BLaER1 treated with 17β-estradiol and CSF1 and Interleukin-3, amounts not matched to agents 10 nM and 100 nM (cell line): Measurements from ENCODE around the gene DNM2.

ENCODE experiments used
- H3K27ac ChIP-seq, 11 experiments: shearing (Covaris generic); formaldehyde crosslinking; 2 replicates each; pipeline ENCODE4 v1.8.1; 2022
- H3K27me3 ChIP-seq, 11 experiments: shearing (Covaris generic); formaldehyde crosslinking; 2 replicates each; pipeline ENCODE4 v1.8.1; 2022
- H3K36me3 ChIP-seq, 11 experiments: shearing (Covaris generic); formaldehyde crosslinking; 2 replicates each; pipeline ENCODE4 v1.8.1; 2022
- H3K4me1 ChIP-seq, 10 experiments: shearing (Covaris generic); formaldehyde crosslinking; 2 replicates each; pipeline ENCODE4 v1.8.1; 2022
- H3K4me2 ChIP-seq, 11 experiments: shearing (Covaris generic); formaldehyde crosslinking; 2 replicates each; pipeline ENCODE4 v1.8.1; 2022
- H3K4me3 ChIP-seq, 10 experiments: shearing (Covaris generic); formaldehyde crosslinking; 2 replicates each; pipeline ENCODE4 v1.8.1; 2022
- H3K9ac ChIP-seq, 11 experiments: shearing (Covaris generic); formaldehyde crosslinking; 2 replicates each; pipeline ENCODE4 v1.8.1; 2022
- H3K9me3 ChIP-seq, 11 experiments: shearing (Covaris generic); formaldehyde crosslinking; replicated peaks in 1 of 11; 2 replicates each; pipeline ENCODE4 v1.8.1; 2022
- H4K20me1 ChIP-seq, 11 experiments: shearing (Covaris generic); formaldehyde crosslinking; 2 replicates each; pipeline ENCODE4 v1.8.1; 2022
- Cebpa-rat ChIP-seq, 11 experiments: shearing (Covaris generic); IDR thresholded peaks; 2 replicates each; pipeline ENCODE4 v1.8.1; 2022

DNM2 gene

DNA sequence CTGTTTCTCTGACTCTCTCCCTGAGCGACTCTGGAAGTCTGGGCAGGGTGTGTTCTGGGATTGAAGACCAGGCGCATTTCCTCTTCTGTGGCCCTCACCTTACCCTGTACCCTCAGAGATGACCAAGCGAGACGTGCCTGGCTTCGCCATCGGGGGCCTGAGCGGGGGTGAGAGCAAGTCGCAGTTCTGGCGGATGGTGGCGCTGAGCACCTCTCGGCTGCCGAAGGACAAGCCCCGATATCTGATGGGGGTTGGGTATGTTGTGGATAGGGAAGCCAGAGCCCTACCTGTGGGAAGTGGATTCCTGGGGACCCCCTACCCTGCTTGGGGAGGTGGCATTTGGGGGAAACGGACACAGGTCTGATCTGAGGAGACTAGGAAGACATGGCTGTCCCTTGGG lies 5.8 kb upstream of the DNM2 start:
- peaks cover 0 to 5% (median 0%) of the 10 kb centered on the region in 11 experiments; a peak in 1 of 22 replicates for H4K20me1 ChIP-seq
- TF ChIP-seq Cebpa-rat (IDR thresholded peaks at IDR 0.05) = no peak
- peak overlapping the region in 1 of 11 experiments; percentile 6; a peak in 1 of 22 replicates for H3K27ac ChIP-seq
- no peak overlapping the region for H3K9ac ChIP-seq
- no peak overlapping the region for H3K4me3 ChIP-seq
- H3K36me3 ChIP-seq = peaks cover 0 to 55% (median 36%) of the 10 kb centered on the region in 11 experiments; a peak in 19 of 22 replicates
- H3K27me3 ChIP-seq = no peaks in the 10 kb centered on the region
- H3K4me2 ChIP-seq = no peak overlapping the region
- no peaks in the 10 kb centered on the region for H3K9me3 ChIP-seq
- peaks cover 13 to 39% (median 28%) of the 10 kb centered on the region in 10 experiments for H3K4me1 ChIP-seq

- H3K36me3 ChIP-seq = peaks cover 0 to 48% (median 30%) of the 10 kb centered on the region in 11 experiments; a peak in 15 of 22 replicates
Observed at GRCh38 chr19:10712754-10713153, 5.1 kb upstream of the DNM2 start.

GRCh38 chr19:10713317-10713716 lies 4.6 kb upstream of the DNM2 start:
- Histone ChIP-seq H3K27me3 (no peaks in the 10 kb centered on the region), H3K27ac (peak overlapping the region in 6 of 11 experiments; percentile 7 to 54 (median 16); a peak in 7 of 22 replicates), H3K36me3 (peaks cover 0 to 43% (median 27%) of the 10 kb centered on the region in 11 experiments; a peak in 15 of 22 replicates), H3K9me3 (no peaks in the 10 kb centered on the region), H3K4me3 (no peak overlapping the region), H4K20me1 (peaks cover under 1 to 4% (median 3%) of the 10 kb centered on the region in 11 experiments; a peak in 16 of 22 replicates), H3K9ac (peak overlapping the region in 7 of 11 experiments; percentile 18 to 61 (median 22); a peak in 8 of 22 replicates), H3K4me1 (peaks cover 14 to 41% (median 30%) of the 10 kb centered on the region in 10 experiments), H3K4me2 (peak overlapping the region; percentile 37 to 61 (median 48); a peak in 19 of 22 replicates)
- TF ChIP-seq Cebpa-rat (IDR thresholded peaks at IDR 0.05) = no peak

More at GRCh38 chr19:10712754-10713153, 5.1 kb upstream of the DNM2 start:
- Histone ChIP-seq H3K9ac (peak overlapping the region in 2 of 11 experiments; percentile 18; a peak in 1 of 22 replicates), H3K27me3 (no peaks in the 10 kb centered on the region), H3K4me3 (no peak overlapping the region), H4K20me1 (no peaks in the 10 kb centered on the region), H3K4me2 (peak overlapping the region in 9 of 11 experiments; percentile 37 to 61 (median 48); a peak in 13 of 22 replicates), H3K27ac (peak overlapping the region in 2 of 11 experiments; percentile 14 to 17; a peak in 2 of 22 replicates), H3K4me1 (peaks cover 14 to 41% (median 30%) of the 10 kb centered on the region in 10 experiments), H3K9me3 (no peaks in the 10 kb centered on the region)
- TF ChIP-seq Cebpa-rat (IDR thresholded peaks at IDR 0.05) = no peak

GRCh38 chr19:10717054-10717355 lies 874 bp upstream of the DNM2 start:
- peak overlapping the region in 1 of 10 experiments; percentile 20; a peak in 1 of 20 replicates for H3K4me3 ChIP-seq
- peaks cover 8 to 55% (median 35%) of the 10 kb centered on the region in 11 experiments; a peak in 20 of 22 replicates for H3K36me3 ChIP-seq
- peak overlapping the region; percentile 17 to 71 (median 56); a peak in 18 of 22 replicates for H3K4me2 ChIP-seq
- no peaks in the 10 kb centered on the region for H3K27me3 ChIP-seq
- H4K20me1 ChIP-seq = peaks cover 37 to 41% (median 40%) of the 10 kb centered on the region in 11 experiments
- no peak for TF ChIP-seq Cebpa-rat (IDR thresholded peaks at IDR 0.05)
- no peaks in the 10 kb centered on the region for H3K9me3 ChIP-seq
- H3K9ac ChIP-seq = peak overlapping the region in 6 of 11 experiments; percentile 1 to 49 (median 23); a peak in 3 of 22 replicates
- H3K4me1 ChIP-seq = peaks cover 42 to 66% (median 56%) of the 10 kb centered on the region in 10 experiments
- peak overlapping the region in 8 of 11 experiments; percentile 30 to 65 (median 40); a peak in 11 of 22 replicates for H3K27ac ChIP-seq

GRCh38 chr19:10718205-10719196 lies 622 bp downstream of the DNM2 start:
- Histone ChIP-seq H3K9me3 (no peaks in the 10 kb centered on the region), H3K27me3 (no peaks in the 10 kb centered on the region), H3K36me3 (peaks cover 8 to 65% (median 39%) of the 10 kb centered on the region in 11 experiments; a peak in 20 of 22 replicates), H4K20me1 (peaks cover 51 to 56% (median 55%) of the 10 kb centered on the region in 11 experiments), H3K4me1 (peaks cover 50 to 72% (median 61%) of the 10 kb centered on the region in 10 experiments), H3K27ac (peak overlapping the region; percentile 81 to 99 (median 95)), H3K4me2 (peak overlapping the region; percentile 83 to 100 (median 97)), H3K4me3 (peak overlapping the region; percentile 90 to 100 (median 97)), H3K9ac (peak overlapping the region; percentile 92 to 100 (median 97))
- no peak for TF ChIP-seq Cebpa-rat (IDR thresholded peaks at IDR 0.05)

DNA sequence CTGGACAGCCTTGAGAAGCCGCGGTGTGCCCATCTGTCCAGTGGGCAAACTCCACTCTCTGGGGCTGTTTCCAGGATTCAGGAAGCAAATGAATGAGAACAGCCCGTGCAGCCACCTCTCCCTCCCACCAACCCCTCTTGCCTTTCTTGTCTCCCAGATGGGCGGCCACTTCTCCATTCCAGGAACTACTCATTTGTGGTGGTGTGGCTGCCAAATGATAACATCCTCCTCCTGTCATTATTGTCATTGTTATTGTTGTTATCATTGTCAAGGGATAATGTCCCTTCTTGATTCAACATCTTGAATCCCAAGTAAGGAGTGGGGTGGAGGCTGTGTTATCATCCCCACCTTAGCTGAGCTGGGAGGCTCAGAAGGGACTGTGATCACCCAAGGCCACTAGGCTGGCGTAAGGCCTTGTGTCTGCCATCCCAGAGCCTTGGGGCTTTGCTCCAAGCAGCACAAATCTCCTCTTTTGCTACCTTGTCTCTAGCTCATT lies 1.6 kb downstream of the DNM2 start:
- no peak for TF ChIP-seq Cebpa-rat (IDR thresholded peaks at IDR 0.05)
- Histone ChIP-seq H3K4me1 (peaks cover 58 to 72% (median 62%) of the 10 kb centered on the region in 10 experiments), H3K4me3 (peak overlapping the region; percentile 90 to 100 (median 97)), H3K27me3 (no peaks in the 10 kb centered on the region), H3K36me3 (peaks cover 8 to 64% (median 40%) of the 10 kb centered on the region in 11 experiments; a peak in 20 of 22 replicates), H3K9me3 (no peaks in the 10 kb centered on the region), H3K4me2 (peak overlapping the region; percentile 83 to 100 (median 97)), H4K20me1 (peaks cover 58 to 66% (median 65%) of the 10 kb centered on the region in 11 experiments), H3K9ac (peak overlapping the region; percentile 92 to 100 (median 97)), H3K27ac (peak overlapping the region; percentile 81 to 99 (median 95); a peak in 21 of 22 replicates)

DNA sequence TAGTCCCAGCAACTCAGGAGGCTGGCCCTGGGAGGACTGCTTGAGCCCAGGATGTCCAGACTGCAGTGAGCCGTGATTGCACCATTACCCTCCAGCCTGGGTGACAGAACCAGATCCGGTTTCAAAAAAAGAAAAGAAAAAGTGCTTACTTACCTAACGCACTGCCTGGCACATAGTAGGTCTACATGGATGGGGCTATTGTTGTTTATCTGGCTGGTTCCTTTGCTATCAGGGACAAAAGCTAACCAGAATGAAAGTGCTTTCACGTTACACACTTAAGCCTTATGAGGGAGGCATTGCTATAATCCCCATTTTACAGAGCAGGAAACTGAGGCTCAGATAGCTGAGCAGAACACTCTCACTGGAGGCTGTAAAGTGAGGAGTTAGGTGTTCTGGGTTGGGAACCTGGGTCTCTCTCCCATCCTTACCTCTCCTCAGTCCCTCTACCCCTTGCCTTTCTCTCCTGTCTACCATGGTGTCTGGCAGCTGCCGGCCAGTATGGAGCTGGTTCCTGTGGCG lies 2.8 kb downstream of the DNM2 start:
- Histone ChIP-seq H3K9ac (peak overlapping the region; percentile 92 to 100 (median 97); a peak in 17 of 22 replicates), H3K4me2 (peak overlapping the region; percentile 83 to 100 (median 97)), H3K27me3 (no peaks in the 10 kb centered on the region), H3K4me1 (peaks cover 68 to 77% (median 70%) of the 10 kb centered on the region in 10 experiments), H3K4me3 (peak overlapping the region in 9 of 10 experiments; percentile 90 to 100 (median 98); a peak in 17 of 20 replicates), H4K20me1 (peaks cover 65 to 77% (median 75%) of the 10 kb centered on the region in 11 experiments), H3K9me3 (no peaks in the 10 kb centered on the region), H3K36me3 (peaks cover 8 to 66% (median 45%) of the 10 kb centered on the region in 11 experiments; a peak in 20 of 22 replicates), H3K27ac (peak overlapping the region in 10 of 11 experiments; percentile 87 to 99 (median 96); a peak in 15 of 22 replicates)
- no peak for TF ChIP-seq Cebpa-rat (IDR thresholded peaks at IDR 0.05)

- peaks cover 8 to 89% (median 66%) of the 10 kb centered on the region in 11 experiments; a peak in 20 of 22 replicates for H3K36me3 ChIP-seq
Observed at GRCh38 chr19:10723591-10723990, 5.7 kb downstream of the DNM2 start.

More at GRCh38 chr19:10723591-10723990, 5.7 kb downstream of the DNM2 start:
- Histone ChIP-seq H3K4me2 (peak overlapping the region; percentile 83 to 100 (median 97)), H3K9ac (peak overlapping the region; percentile 33 to 100 (median 73); a peak in 18 of 22 replicates), H3K9me3 (no peaks in the 10 kb centered on the region), H3K4me1 (peaks cover 91 to 96% (median 91%) of the 10 kb centered on the region in 10 experiments), H3K27ac (peak overlapping the region in 10 of 11 experiments; percentile 63 to 98 (median 96); a peak in 20 of 22 replicates), H4K20me1 (peaks cover 60 to 99% (median 73%) of the 10 kb centered on the region in 11 experiments), H3K27me3 (no peaks in the 10 kb centered on the region), H3K4me3 (peak overlapping the region in 6 of 10 experiments; percentile 13 to 57 (median 45); a peak in 7 of 20 replicates)
- TF ChIP-seq Cebpa-rat (IDR thresholded peaks at IDR 0.05) = no peak
